ENCODE results near the gene TAS1R1.

DNA sequence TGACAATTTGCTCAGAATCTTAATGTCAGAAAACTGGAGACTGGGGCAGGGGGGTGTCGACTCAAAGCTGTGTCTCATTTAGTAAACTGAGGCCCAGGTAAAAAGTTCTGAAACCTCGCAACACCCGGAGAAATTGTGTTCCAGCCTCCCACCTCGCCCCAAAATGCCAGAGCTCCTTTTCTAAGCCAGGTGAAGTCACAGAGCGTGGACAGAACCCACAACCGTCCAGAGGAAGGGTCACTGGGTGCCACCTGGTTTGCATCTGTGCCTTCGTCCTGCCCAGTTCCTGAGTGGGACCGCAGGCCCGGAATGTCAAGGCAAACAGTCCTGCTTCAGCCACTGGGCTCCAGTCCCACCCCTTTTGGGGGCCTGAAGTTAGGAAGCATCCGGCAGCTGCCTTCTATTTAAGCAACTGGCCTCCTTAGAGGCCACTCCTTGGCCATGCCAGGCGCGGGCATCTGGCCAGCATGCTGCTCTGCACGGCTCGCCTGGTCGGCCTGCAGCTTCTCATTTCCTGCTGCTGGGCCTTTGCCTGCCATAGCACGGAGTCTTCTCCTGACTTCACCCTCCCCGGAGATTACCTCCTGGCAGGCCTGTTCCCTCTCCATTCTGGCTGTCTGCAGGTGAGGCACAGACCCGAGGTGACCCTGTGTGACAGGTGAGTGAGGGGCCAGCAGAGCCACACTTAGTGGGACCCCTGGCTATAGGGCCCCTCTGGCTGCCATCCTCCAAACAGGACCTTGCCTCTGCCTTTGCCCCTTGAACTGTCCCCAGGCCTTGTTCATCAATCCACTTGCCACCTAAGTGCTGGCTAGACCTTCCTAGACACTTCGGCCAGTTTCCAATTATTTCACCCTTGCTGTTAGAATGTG lies at the start of gene TAS1R1:
- no peak for TF ChIP-seq FOXP2 (optimal IDR thresholded peaks at IDR 0.05; ENCODE audit: control extremely low read depth, extremely low read length, insufficient read depth)
- TF ChIP-seq POLR2AphosphoS5 (IDR thresholded peaks at IDR 0.05; ENCODE audit: borderline replicate concordance, low read depth, low read length), result no peak
- no peak for TF ChIP-seq EZH2 (IDR thresholded peaks at IDR 0.05)

Data from SK-N-MC (cell line).